ENCODE measurements around the gene TMEM179.
"Not testable (repeated sequence)": the region's sequence is repeated elsewhere in the genome, so short reads cannot be mapped to it uniquely, and the experiment has no call there.

Gene TMEM179

GRCh38 chr14:104582005-104582404 lies 22.6 kb downstream of the TMEM179 start:
- Histone ChIP-seq H3K4me1 (ENCODE audit: control insufficient read depth, insufficient read depth, low read length) (peaks cover 59% of the 10 kb centered on the region), H3K9me3 (ENCODE audit: control insufficient read depth, low read length) (no peaks in the 10 kb centered on the region), H3K36me3 (ENCODE audit: control insufficient read depth, insufficient read depth, low read length, severe bottlenecking) (peaks cover 11% of the 10 kb centered on the region), H3K27me3 (replicated peaks; ENCODE audit: control insufficient read depth, insufficient read depth, low read length) (peaks cover 27% of the 10 kb centered on the region), H3K9ac (ENCODE audit: low read length) (peak overlapping the region; percentile 90), H3K4me3 (ENCODE audit: low read length) (peak overlapping the region; percentile 79)
- DNase-seq (ENCODE audit: low read depth) = no peak

- Histone ChIP-seq H3K4me3 (ENCODE audit: low read length) (peak overlapping the region; percentile 79), H3K4me1 (ENCODE audit: control insufficient read depth, insufficient read depth, low read length) (peaks cover 64% of the 10 kb centered on the region), H3K27me3 (replicated peaks; ENCODE audit: control insufficient read depth, insufficient read depth, low read length) (peaks cover 27% of the 10 kb centered on the region), H3K36me3 (ENCODE audit: control insufficient read depth, insufficient read depth, low read length, severe bottlenecking) (peaks cover 6% of the 10 kb centered on the region), H3K9ac (ENCODE audit: low read length) (peak overlapping the region; percentile 90), H3K9me3 (ENCODE audit: control insufficient read depth, low read length) (no peaks in the 10 kb centered on the region)
- no peak for DNase-seq (ENCODE audit: low read depth)
These were observed 23.1 kb downstream of the TMEM179 start for GRCh38 chr14:104581521-104581920.

- no peak for DNase-seq (ENCODE audit: low read depth)
- Histone ChIP-seq H3K36me3 (ENCODE audit: control insufficient read depth, insufficient read depth, low read length, severe bottlenecking) (peaks cover 6% of the 10 kb centered on the region), H3K4me1 (ENCODE audit: control insufficient read depth, insufficient read depth, low read length) (peaks cover 66% of the 10 kb centered on the region), H3K9ac (ENCODE audit: low read length) (peak overlapping the region; percentile 90), H3K27me3 (replicated peaks; ENCODE audit: control insufficient read depth, insufficient read depth, low read length) (peaks cover 27% of the 10 kb centered on the region), H3K9me3 (ENCODE audit: control insufficient read depth, low read length) (no peaks in the 10 kb centered on the region), H3K4me3 (ENCODE audit: low read length) (peak overlapping the region; percentile 79)
These were observed 23.6 kb downstream of the TMEM179 start for GRCh38 chr14:104580961-104581360.

GRCh38 chr14:104579939-104580338 lies 24.6 kb downstream of the TMEM179 start:
- Histone ChIP-seq H3K4me1 (ENCODE audit: control insufficient read depth, insufficient read depth, low read length) (peaks cover 63% of the 10 kb centered on the region), H3K9ac (ENCODE audit: low read length) (peak overlapping the region; percentile 90), H3K4me3 (ENCODE audit: low read length) (peak overlapping the region; percentile 79), H3K27me3 (replicated peaks; ENCODE audit: control insufficient read depth, insufficient read depth, low read length) (peaks cover 27% of the 10 kb centered on the region)
- not testable (repeated sequence) for H3K9me3 ChIP-seq (ENCODE audit: control insufficient read depth, low read length); DNase-seq (ENCODE audit: low read depth); H3K36me3 ChIP-seq (ENCODE audit: control insufficient read depth, insufficient read depth, low read length, severe bottlenecking)

GRCh38 chr14:104579507-104579906 lies 25.1 kb downstream of the TMEM179 start, which contains the start of gene C14orf180:
C14orf180 (plus strand) TSS chr14:104579764; CDS start chr14:104586431, 6,667 bp downstream.
- H3K36me3 ChIP-seq (ENCODE audit: control insufficient read depth, insufficient read depth, low read length, severe bottlenecking) = peaks cover 6% of the 10 kb centered on the region
- peaks cover 63% of the 10 kb centered on the region for H3K4me1 ChIP-seq (ENCODE audit: control insufficient read depth, insufficient read depth, low read length)
- peak within 1 kb of the TSS; percentile 90 for H3K9ac ChIP-seq (ENCODE audit: low read length)
- peaks cover 28% of the 10 kb centered on the region for H3K27me3 ChIP-seq (replicated peaks; ENCODE audit: control insufficient read depth, insufficient read depth, low read length)
- H3K4me3 ChIP-seq (ENCODE audit: low read length) = peak within 1 kb of the TSS; percentile 79
- H3K9me3 ChIP-seq (ENCODE audit: control insufficient read depth, low read length) = no peaks in the 10 kb centered on the region
- DNase-seq (ENCODE audit: low read depth) = no peak

- H3K9ac ChIP-seq (ENCODE audit: low read length) = peak overlapping the region; percentile 90
These were observed 26.3 kb downstream of the TMEM179 start for GRCh38 chr14:104578321-104578720.

GRCh38 chr14:104577847-104578301 lies 26.7 kb downstream of the TMEM179 start:
- Histone ChIP-seq H3K9ac (ENCODE audit: low read length) (peak overlapping the region; percentile 34), H3K36me3 (ENCODE audit: control insufficient read depth, insufficient read depth, low read length, severe bottlenecking) (no peaks in the 10 kb centered on the region), H3K9me3 (ENCODE audit: control insufficient read depth, low read length) (no peaks in the 10 kb centered on the region), H3K27me3 (replicated peaks; ENCODE audit: control insufficient read depth, insufficient read depth, low read length) (peaks cover 25% of the 10 kb centered on the region), H3K4me3 (ENCODE audit: low read length) (no peak overlapping the region), H3K4me1 (ENCODE audit: control insufficient read depth, insufficient read depth, low read length) (peaks cover 48% of the 10 kb centered on the region)
- no peak for DNase-seq (ENCODE audit: low read depth)

More at GRCh38 chr14:104578321-104578720, 26.3 kb downstream of the TMEM179 start:
- DNase-seq (ENCODE audit: low read depth) = no peak
- H3K36me3 ChIP-seq (ENCODE audit: control insufficient read depth, insufficient read depth, low read length, severe bottlenecking) = no peaks in the 10 kb centered on the region
- peaks cover 53% of the 10 kb centered on the region for H3K4me1 ChIP-seq (ENCODE audit: control insufficient read depth, insufficient read depth, low read length)
- H3K27me3 ChIP-seq (replicated peaks; ENCODE audit: control insufficient read depth, insufficient read depth, low read length) = peaks cover 26% of the 10 kb centered on the region
- H3K9me3 ChIP-seq (ENCODE audit: control insufficient read depth, low read length) = no peaks in the 10 kb centered on the region
- H3K4me3 ChIP-seq (ENCODE audit: low read length) = no peak overlapping the region

GRCh38 chr14:104577426-104577825 lies 27.1 kb downstream of the TMEM179 start:
- Histone ChIP-seq H3K4me1 (ENCODE audit: control insufficient read depth, insufficient read depth, low read length) (peaks cover 44% of the 10 kb centered on the region), H3K27me3 (replicated peaks; ENCODE audit: control insufficient read depth, insufficient read depth, low read length) (peaks cover 29% of the 10 kb centered on the region)
- no peak for DNase-seq (ENCODE audit: low read depth)

GRCh38 chr14:104576970-104577332 lies 27.6 kb downstream of the TMEM179 start:
- Histone ChIP-seq H3K36me3 (ENCODE audit: control insufficient read depth, insufficient read depth, low read length, severe bottlenecking) (no peaks in the 10 kb centered on the region), H3K4me3 (ENCODE audit: low read length) (no peak overlapping the region), H3K9me3 (ENCODE audit: control insufficient read depth, low read length) (no peaks in the 10 kb centered on the region), H3K27me3 (replicated peaks; ENCODE audit: control insufficient read depth, insufficient read depth, low read length) (peaks cover 30% of the 10 kb centered on the region), H3K9ac (ENCODE audit: low read length) (peak overlapping the region; percentile 62), H3K4me1 (ENCODE audit: control insufficient read depth, insufficient read depth, low read length) (peaks cover 41% of the 10 kb centered on the region)
- DNase-seq (ENCODE audit: low read depth) = no peak

More at GRCh38 chr14:104577426-104577825, 27.1 kb downstream of the TMEM179 start:
- H3K9me3 ChIP-seq (ENCODE audit: control insufficient read depth, low read length) = no peaks in the 10 kb centered on the region
- peak overlapping the region; percentile 34 for H3K9ac ChIP-seq (ENCODE audit: low read length)
- H3K4me3 ChIP-seq (ENCODE audit: low read length) = no peak overlapping the region
- no peaks in the 10 kb centered on the region for H3K36me3 ChIP-seq (ENCODE audit: control insufficient read depth, insufficient read depth, low read length, severe bottlenecking)

GRCh38 chr14:104576232-104576969 lies 28.2 kb downstream of the TMEM179 start:
- Histone ChIP-seq H3K9ac (ENCODE audit: low read length) (peak overlapping the region; percentile 62), H3K36me3 (ENCODE audit: control insufficient read depth, insufficient read depth, low read length, severe bottlenecking) (no peaks in the 10 kb centered on the region), H3K4me3 (ENCODE audit: low read length) (no peak overlapping the region), H3K27me3 (replicated peaks; ENCODE audit: control insufficient read depth, insufficient read depth, low read length) (peaks cover 30% of the 10 kb centered on the region), H3K4me1 (ENCODE audit: control insufficient read depth, insufficient read depth, low read length) (peaks cover 41% of the 10 kb centered on the region), H3K9me3 (ENCODE audit: control insufficient read depth, low read length) (no peaks in the 10 kb centered on the region)
- no peak for DNase-seq (ENCODE audit: low read depth)

GRCh38 chr14:104574978-104575583 lies 29.5 kb downstream of the TMEM179 start:
- no peaks in the 10 kb centered on the region for H3K36me3 ChIP-seq (ENCODE audit: control insufficient read depth, insufficient read depth, low read length, severe bottlenecking)
- no peak for DNase-seq (ENCODE audit: low read depth)
- peaks cover 34% of the 10 kb centered on the region for H3K4me1 ChIP-seq (ENCODE audit: control insufficient read depth, insufficient read depth, low read length)
- peaks cover 27% of the 10 kb centered on the region for H3K27me3 ChIP-seq (replicated peaks; ENCODE audit: control insufficient read depth, insufficient read depth, low read length)
- H3K9ac ChIP-seq (ENCODE audit: low read length) = no peak overlapping the region
- no peak overlapping the region for H3K4me3 ChIP-seq (ENCODE audit: low read length)
- H3K9me3 ChIP-seq (ENCODE audit: control insufficient read depth, low read length) = no peaks in the 10 kb centered on the region

All from adipocyte (in vitro differentiated cells).